ENCODE measurements around the gene RGS11.
"Not testable (repeated sequence)": the region's sequence is repeated elsewhere in the genome, so short reads cannot be mapped to it uniquely, and the experiment has no call there.

Gene RGS11

DNA sequence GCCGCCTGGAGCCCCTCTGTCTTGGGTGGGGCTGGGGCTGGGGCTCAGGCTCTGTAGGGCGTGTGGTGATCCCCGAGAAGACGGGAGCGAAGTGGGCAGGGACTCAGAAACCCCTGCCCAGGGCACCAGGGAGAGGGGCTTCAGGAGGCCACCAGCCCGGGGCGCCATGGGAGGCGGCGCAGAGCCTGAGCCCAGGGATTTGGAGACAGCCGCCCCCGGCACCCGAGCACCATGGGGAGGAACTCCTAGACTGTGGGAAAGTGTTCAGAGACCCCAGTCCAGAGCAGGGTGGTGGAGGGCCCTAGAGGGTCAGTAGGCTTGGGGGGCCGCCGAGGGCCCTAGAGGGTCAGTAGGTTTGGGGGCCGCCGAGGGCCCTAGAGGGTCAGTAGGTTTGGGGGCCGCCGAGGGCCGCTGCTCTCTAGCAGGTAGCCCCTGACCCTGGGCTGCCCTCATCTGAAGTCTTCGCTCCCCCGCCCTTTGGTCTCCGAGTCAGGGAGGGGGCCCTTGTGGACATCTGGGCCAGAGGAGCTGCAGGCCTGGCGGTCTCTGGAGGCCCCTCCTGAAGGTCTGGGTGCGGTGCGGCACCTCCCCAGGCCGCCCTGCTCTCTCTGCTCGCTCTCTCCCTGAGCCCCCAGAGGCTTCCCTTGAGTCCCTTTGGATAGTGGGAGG is 5.4 kb upstream of the RGS11 start:
- in situ Hi-C loops (cut with HindIII; ENCODE audit: low sequenced_read_pairs), result no loop called here

DNA sequence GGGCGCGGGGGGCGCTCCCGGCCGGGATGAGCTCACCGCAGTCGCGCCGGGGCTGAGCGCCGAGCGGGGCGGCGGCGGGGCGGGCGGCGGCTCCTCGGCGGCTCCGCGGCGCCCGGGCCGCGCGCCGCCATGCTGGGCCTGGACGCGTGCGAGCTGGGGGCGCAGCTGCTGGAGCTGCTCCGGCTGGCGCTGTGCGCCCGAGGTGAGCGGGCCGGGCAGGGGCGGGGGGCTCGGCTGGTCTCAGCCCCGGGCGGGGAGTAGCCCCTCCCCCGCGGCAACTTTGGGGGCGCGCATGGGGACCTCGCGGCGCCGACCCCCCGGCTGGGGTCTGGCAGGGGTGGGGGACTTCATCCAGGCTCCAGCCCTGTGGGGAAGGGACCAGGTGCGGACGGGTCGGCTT is 4.8 kb upstream of the RGS11 start, which contains the start of gene ARHGDIG:
Gene ARHGDIG (plus strand): TSS at position 40 of the 400 bp plus-strand sequence. CDS start 90 bp downstream, at position 130.
- in situ Hi-C loops (cut with HindIII; ENCODE audit: low sequenced_read_pairs), result no loop called here

DNA sequence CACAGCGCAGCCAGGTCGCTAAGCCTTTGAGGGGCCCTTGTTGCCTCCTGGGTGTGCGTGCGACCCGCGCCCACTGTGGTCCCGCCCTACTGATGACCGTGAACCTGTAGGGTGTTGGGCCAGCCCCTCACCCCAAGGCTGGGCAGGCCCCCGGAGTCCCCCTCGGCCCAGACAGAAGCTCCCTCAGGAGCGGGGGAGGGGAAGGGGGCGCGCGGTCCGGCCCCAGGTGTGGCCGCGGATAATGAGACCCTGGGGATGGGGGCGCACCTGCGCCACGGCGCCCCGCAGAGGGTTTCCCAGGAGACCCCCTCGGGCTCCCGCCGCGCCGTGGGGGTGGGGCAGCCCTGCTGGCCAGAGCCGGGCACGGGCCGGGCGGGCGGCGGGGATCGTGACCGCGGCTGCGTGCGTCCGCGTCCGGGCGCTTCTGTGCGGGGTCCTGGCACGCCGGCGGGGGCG is 4.3 kb upstream of the RGS11 start:
- in situ Hi-C loops (cut with HindIII; ENCODE audit: low sequenced_read_pairs), result no loop called here

DNA sequence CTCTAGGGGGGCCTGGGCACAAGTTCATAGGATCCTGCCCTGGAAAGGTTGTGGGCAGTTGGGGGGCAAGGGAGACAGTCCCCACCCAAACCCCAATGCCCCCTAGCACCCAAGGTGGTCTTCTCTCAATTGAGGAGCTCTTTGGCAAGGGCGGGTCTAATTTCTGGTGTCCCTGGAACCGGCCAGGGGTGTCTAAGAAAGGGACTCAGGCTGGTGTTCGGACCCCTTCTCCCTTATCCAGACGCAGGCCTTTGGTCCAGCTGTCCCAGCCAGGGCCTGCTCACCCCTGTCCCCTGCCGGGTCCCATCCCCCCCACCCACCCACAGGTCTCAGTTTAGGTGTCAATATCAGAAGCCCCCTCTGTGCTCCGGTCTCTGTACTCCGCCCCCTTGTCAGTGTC is 3.8 kb upstream of the RGS11 start:
- in situ Hi-C loops (cut with HindIII; ENCODE audit: low sequenced_read_pairs), result no loop called here

DNA sequence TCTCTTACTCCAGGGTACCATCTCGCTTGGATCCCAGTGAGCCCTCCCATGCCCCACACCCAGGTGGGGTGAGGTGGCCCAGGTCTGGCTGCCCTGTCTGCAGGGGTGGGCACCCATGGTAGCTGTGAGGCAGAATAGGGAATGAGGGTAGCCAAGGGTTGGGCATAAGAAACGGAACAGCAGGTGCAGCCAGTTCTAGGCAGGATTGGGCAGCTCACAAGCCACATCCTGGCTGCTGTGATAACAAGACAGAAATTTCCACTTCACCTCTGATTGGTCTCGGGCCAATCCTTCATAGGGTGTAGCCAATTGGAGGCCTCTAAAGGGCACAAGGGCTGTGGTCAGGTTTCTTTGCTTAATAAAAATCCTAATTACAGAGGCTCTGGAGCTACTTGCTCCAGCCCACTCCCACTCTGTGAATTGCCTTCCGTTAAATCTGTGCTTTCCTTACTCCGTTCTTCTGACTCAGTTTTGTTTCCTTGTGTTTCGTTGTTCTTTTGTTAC is 3.2 kb upstream of the RGS11 start:
- in situ Hi-C loops (cut with HindIII; ENCODE audit: low sequenced_read_pairs), result no loop called here

DNA sequence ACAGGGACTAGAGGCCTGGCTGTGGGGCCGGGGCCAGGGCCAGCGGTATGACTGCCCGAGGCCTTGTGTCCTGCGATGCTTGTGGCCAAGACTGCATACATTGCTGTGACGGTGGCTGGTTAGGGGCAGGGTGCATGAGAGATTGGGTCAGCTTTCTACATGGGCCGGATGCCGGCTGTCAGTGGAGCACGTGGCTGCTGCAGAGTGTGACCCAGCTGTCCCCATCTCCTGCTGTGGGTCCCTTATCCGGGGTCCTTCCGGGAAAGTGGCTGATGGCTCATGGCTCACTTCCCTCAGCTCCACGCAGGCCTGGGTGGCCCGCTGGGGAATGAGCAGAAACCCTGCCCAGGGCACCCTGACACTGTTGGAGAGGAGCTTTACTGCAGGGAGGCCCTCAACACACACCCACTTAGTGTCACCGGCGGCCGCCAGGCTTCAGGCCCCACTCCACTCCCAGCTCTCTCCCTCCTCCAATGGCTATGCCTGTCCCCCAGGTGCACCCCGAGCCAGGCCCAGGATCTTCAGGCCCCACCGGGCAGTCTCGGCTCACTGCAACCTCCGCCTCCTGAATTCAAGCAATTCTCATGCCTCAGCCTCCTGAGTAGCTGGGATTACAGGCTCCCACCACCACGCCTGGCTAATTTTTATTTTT is 808 bp upstream of the RGS11 start:
- in situ Hi-C loops (cut with HindIII; ENCODE audit: low sequenced_read_pairs), result no loop called here

DNA sequence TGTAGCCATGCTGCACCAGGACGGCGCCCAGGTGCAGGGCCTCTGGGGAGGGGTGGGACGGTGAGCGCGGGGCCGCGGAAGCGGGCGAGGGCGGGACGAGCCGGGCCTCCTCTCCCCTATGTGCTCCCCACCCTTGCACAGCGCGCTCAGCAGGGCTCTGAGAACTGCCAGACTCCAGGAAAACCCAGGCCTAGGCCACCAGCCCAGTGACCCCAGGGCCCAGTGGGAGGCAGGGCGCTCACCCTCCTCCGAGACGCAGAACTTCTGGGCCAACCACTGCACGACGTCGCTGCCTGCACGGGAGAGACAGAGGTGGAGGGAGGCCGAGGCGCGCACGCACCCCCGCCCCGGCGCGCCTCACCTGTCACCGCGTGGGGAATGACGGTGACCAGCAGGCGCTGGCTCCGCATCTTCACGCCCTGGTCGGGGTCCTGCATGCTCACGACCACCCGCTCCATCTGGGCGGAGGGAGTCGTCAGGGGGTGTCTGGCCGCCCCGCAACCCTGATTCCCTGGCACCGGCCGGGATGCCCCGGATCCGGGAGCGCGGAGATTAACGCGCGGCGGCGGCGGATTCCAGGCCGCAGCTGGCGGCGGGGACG is 603 bp downstream of the RGS11 start:
- in situ Hi-C loops (cut with HindIII; ENCODE audit: low sequenced_read_pairs), result no loop called here

DNA sequence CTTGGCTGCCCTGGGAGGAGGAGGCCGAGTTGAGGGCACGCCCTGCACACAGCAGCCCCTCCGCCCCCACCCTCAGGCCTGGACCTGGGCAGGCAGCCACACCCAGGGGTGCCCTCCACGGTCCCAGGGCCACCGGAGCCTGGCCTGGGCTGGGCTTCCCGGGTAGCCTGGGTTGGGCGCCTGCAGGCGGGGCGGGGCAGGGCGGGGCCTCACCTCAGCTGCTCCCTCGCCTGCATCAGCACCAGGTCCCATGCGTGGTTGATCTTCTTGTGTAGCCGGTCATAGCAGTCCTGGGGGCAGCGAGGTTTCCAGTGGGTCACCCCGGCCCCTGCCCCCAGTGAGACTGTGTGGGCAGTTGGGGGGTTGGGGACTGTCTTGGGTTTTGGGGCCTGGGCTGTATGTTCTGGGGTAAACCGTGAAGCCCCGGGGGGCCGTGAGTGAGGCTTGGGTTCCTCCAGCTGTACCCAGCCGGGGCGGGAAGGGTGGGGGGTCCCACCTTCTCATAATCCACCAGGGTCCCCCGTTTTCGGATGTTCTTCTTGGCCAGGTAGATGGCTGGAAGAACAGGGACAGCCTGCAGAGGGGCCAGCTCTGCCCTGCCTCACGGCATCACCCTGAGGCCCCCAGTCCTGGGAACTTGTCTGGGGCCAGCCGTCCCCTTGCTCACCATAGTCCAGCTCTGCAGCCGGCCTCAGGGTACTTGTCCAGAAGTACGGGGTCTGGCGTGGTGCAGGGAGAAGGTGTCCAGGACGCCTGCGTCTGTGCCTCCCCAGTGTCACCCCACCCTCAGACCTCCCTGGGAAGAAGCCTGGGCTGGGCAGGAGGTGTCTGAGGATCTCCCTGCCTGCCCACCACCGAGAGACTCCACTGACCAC is 2.0 kb downstream of the RGS11 start:
- in situ Hi-C loops (cut with HindIII; ENCODE audit: low sequenced_read_pairs), result no loop called here

DNA sequence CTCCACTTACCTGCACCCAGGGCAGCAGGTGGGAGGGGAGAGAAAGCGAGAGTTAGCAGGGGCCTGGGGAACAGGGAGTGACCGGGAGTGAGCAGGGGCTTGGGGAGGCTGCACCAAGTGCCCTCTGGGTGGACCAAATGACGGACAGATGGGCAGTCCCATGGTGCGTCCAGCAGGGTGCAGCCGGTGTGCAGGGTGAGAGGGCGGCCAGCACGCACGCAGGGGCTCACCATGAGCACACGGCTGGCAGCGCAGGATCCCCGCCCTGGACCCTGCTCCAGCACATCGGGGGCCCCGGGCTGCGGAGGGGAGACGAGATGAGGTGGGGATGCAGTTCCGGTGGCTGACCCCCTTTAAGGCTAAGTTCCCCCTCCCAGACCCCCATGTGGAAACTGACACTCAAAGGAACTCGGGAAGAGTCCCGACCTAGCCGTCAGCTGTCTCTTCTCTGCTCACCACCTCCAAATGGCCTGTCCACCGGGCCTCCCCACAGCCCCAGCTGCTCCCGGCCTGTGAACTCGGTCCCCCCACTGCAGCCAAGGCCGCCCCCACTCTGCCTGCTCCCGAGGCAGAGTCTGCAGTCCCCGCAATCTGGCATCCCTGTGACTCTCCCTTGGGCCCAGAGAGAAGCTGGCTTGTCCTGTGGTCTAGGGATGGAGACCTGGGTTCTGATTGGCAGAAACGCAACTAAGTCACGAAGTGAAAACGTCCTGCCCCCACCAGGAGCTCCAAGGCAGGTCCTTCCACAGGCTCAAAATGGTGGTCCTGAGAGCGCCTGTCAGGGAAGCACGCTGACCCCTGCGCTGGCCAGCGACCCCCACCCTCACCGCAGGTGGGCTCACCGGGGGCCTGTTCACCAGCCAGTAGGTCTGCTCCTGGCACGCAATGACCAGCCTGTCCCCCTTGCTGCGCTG is 2.9 kb downstream of the RGS11 start:
- in situ Hi-C loops (cut with HindIII; ENCODE audit: low sequenced_read_pairs), result no loop called here

DNA sequence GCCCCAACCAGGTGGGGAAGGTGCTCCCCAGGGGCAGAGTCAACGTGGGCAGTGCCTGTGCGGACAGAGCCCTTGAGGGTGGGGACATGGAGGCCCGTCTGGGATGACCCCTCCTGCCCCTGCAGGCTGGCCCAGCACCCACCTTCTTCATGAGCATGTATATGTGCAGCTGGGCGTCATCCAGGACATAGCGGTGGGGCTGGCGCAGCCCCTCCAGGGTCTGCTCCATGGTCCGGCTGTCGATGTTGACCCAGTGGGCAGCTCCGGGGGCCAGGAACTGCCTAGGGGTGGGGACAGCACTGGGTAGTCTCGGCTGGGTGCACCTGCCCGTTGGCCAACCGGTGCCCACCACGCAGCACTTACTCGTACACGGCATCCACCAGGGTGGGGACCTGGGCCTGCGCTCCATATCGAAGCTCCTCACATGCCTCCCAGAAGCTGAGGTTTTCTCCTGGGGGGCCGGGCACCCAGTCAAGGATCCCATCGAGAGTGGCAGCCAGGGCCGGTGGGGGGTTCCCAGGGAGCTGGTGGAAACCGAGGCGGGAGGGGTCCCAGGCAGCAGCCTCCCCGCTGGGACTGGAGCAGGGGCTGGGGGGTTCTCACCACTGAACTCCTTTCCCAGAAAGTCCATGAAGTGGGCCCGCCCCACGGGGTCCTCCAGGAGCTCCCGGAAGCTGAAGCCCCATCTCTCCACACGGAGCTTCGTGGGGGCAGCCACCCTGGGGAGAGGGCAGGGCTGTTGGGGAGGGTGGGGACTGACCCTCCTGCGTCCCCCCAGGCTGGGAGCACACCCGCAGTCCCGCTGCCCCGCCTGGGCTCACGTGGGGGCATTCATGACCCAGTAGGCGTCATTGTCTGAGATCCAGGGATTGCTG is 5.1 kb downstream of the RGS11 start:
- in situ Hi-C loops (cut with HindIII; ENCODE audit: low sequenced_read_pairs), result no loop called here

DNA sequence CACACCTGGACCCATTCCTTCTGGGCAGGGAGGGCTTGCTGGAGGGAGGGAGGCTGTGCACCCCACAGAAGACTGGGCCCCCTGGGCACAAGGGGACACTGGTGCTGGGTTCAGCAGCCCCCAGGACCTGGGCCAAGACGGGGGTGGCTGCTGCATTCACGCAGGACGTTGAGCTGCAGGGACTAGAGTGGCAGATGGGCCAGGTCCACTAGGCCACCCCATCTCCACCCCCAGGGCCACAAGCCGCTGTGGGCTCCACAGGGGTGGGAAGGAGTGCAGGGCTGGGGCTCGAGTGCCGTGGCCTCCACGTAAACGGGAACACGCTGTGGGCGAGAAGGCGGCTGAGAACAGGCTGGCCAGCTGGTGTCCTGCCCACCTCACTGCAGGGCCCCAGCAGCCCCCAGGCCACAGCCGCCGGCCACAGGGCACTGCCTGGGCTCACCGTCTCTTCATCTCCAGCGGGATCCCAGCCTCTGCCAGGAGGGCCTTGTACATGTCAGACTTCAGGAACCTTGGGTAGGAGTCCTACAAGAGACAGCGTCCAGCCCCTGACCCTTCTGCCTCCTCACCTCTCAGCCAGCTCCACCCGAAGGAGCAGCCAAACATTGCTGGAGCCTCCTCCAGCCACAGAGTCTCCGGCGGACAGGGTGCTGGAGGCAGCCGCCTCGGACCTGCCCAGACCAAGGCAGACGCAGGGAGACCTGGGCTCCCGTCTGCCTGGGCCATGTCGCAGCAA is 6.5 kb downstream of the RGS11 start:
- in situ Hi-C loops (cut with HindIII; ENCODE audit: low sequenced_read_pairs), result no loop called here

DNA sequence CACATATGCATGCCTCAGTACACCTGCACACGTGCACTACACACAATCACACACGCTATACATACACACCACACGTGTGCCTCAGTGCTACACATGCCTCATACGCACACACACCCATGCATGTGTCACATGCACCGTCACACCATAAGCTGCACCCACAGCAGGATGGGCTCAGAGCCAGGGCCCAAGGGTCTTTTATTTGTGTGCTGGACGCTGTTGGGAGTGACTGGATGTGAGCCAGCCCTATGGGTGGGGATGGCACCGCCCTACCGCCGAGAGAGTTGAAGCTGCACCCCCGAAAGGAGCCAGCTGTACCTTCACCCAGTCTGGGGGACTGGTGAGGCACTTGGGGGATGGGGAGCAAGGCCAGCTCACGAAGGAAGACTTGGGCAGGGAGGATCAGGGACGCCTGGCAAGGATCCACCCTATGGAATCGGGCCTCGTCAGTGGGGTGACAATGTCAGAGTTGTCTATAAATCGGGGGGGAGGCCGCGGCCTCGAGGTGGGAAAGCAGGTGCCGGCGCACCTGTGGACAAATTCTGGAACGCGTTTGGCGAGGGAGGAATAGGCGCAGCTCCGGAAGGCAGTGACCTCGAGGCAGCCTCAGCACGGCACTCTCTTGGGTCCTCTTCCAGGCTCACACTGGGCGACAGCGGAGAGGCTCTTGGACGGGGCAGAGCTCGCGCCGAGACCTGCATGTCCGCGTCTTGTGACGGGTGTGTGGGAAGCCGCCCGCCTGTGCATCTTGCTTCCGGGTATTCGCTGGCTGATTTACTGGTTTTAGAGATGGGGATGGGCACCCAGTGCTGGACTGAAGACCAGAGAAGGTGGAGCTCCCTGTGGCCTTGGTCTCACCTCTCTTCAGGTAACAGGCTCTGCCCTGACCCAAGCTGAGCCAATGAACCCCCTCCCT is 7.3 kb downstream of the RGS11 start:
- in situ Hi-C loops (cut with HindIII; ENCODE audit: low sequenced_read_pairs), result no loop called here

DNA sequence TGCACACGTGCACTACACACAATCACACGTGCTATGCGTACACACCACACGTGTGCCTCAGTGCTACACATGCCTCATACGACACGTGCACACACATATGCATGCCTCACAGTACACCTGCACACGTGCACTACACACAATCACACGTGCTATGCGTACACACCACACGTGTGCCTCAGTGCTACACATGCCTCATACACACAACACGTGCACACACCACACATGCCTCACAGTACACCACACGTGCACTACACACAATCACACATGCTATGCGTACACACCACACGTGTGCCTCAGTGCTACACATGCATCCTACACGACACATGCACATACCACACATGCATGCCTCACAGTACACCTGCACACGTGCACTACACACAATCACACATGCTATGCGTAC is 8.2 kb downstream of the RGS11 start:
- in situ Hi-C loops (cut with HindIII; ENCODE audit: low sequenced_read_pairs), result not testable (repeated sequence)

DNA sequence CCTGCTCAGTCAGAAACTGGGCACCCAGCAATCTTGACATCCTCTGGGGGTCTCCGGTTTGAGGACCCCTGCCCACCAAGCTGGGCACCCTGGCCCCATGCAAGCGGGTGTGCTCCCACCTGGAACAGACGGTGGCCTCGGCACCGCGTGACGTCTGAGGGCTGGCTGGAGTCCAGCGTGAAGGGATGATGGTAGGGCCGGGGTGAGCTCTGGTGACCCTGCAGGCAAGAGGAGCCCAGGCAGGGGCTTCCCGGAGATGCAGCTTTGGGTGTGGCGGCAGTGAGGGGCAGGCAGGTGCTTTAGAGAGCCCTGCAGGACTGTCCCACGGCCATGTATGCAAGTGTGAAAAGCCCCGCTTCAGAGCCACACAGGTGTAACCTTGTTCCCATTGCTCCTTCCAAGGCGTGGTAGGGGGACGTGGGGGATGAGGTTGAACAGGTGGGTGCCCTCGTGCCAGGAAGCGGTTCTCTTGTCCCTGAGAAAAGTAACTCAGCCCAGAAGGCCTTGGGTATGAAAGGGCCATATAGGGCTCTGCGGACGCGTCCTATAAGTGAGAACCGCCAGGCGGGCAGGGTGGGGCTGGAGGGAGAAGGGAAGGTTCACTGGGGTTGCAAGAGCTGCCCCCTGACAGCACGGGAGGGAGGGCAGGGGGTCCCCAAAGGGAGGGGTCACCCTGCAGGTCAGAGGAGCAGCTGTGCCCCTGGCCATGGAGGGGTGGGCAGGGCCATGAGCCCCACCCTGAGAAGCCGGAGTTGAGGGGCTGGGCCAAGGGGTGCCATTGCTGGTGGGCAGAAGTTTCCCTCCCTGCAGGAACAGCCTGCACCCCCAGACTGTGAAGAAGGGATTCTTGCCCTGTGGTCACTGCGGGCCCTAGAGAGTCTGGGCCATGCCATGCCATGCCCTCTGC is 9.2 kb downstream of the RGS11 start:
- in situ Hi-C loops (cut with HindIII; ENCODE audit: low sequenced_read_pairs), result no loop called here

DNA sequence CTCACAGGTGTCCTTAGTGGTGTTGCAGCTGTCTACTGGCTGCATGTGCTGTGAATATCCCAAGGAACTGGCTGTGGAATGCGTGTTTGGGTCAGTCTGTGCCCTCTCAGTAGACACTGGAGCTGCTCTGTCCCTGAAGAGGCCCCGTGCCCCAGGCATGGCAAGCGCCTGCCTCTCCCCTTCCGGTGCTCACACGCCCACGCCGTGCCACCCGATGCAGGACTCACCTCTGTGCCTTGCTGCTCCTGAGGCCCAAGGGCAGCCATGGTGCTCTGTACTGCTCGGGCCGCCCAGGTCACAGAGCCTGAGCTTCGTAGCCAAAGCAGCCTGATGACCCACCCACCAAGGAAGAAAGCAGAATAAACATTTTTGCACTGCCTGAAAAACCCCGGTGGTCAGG is 10.0 kb downstream of the RGS11 start:
- in situ Hi-C loops (cut with HindIII; ENCODE audit: low sequenced_read_pairs), result no loop called here

DNA sequence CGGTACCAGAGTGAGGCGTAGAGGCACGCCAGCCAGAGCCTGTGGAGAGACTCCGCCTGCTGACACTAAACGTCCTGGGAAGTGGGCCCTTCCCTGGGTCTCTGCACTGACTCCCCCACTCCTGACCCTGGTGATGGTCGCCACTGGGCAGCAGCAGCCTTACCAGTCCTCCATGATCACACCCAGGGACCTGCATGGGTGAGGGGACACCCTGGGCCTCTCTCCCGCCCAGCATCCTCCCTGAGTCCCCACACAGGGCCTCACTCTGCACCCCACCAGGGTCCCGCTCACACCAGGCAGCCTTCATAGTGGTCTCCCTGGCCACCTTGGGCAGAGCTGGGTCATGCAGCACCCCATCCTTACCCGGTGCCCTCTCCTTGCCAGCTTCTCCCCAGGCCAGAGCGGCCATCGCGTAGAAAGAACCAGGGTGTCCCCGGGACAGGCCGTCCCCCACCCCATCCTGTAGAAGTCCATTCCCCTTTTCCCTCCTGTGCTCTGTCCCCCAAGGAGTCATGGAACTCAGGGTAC is 10.7 kb downstream of the RGS11 start:
- in situ Hi-C loops (cut with HindIII; ENCODE audit: low sequenced_read_pairs), result no loop called here
